ENCODE data around the gene PRR14L.
"Not testable (repeated sequence)": the region's sequence is repeated elsewhere in the genome, so short reads cannot be mapped to it uniquely, and the experiment has no call there.

The PRR14L gene

DNA sequence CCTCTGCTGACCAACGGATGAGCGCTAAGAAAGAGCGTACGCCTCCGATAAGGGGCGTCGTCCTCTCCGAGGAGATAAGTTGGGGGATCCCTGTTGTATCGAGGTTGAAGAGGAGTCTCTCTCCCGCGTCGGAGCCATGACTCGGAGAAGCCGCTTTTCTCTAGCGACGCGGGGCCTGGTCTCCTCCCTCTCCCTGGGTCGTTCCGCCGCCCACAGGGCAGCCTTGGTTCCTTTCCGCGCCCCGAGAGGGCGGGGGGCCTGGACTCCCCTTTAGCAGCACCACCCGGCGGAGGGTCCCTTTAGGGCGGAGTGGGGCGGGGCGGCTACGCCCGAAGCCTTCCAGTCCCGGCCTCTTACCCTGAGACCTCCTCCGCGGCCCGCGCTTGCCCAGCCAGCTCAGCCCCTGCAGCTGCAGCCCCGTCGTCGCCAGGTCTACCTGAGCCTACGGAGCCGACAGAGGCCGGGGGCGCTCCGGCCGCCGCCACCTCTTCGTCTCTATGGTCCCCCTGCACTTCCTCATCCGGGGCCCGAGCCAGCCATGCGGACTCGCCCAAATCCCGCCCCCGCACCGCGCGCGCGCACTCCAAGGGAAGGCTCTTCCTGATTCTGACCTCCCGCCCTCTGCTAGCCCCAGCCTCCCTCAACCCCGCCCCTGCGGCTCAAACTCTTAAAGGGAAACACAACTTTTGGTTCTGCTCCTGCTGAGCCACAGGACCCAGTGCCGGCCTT lies at the start of gene PRR14L:
PRR14L (minus strand) TSS at position 497 of the 729 bp plus-strand sequence. CDS start 11,272 bp downstream, outside the sequence.
- peak; percentile 99 for DNase-seq (ENCODE audit: low read depth)

DNA sequence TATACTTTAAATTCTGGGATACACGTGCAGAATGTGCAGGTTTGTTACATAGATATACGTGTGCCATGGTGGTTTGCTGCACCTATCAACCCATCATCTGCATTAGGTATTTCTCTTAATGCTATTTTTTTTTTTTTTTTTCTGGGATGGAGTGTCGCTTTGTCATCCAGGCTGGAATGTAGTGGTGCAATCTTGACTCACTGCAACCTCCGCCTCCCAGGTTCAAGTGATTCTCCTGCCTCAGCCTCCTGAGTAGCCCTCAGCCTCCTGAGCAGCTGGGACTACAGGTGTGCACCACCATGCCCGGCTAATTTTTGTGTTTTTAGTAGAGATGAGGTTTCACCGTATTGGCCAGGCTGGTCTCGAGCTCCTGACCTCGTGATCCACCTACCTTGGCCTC lies 49.4 kb upstream of the PRR14L start:
- not testable (repeated sequence) for DNase-seq (ENCODE audit: low read depth)

DNA sequence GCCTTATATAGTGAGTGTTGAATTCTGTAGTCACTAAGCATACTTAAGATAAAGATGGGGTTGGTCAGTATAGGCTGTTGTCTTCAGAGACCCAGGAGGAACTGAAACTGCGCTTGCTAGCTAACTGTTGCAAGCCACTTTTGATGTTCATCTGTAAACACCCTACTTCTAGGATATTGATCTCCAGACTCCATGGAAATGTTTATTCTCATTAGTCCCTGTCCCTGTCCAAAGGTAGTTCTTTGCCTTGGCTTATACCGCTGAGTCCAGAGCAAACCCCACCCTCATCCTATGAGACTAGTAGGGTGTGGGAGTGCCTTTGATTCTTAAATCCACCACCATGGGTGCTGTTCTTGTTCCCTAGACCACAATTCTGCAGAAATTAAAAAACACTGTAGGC lies 40.3 kb upstream of the PRR14L start:
- no peak for DNase-seq (ENCODE audit: low read depth)

DNA sequence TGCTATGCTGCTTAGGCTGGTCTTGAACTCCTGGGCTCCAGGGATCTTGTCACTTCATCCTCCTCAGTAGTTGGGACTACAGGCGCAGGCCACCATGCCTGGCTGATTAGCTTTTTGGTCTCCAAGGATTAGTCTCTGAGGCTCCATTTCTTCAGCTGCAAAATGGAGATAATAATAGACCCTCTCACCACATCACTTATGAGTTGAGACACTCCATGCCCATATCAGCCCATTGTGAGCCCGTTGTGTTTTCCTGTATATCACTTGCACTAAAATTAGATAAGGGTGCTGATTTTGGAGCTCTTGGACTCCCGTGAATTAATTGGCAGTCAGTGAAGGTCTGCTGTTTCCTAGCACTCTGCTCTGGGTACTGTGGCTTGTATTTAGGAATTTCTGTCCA lies 39.9 kb upstream of the PRR14L start:
- DNase-seq (ENCODE audit: low read depth) = no peak

DNA sequence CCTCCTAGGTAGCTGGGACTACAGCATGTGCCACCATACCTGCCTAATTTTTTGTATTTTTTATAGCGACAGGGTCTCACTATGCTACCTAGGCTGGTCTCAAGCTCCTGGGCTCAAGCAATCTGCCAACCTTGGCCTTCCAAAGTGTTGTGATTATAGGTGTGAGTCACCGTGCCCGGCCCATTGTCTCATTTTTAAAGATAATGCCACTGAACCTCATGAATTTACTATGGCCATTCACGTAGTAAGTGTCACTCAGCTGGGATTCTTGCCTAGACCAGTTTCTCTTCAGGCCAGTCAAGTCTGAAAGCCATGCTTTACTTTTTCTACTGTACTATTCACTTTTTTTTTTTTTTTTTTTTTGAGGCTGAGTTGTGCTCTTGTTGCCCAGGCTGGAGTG lies 26.3 kb upstream of the PRR14L start:
- no peak for DNase-seq (ENCODE audit: low read depth)

DNA sequence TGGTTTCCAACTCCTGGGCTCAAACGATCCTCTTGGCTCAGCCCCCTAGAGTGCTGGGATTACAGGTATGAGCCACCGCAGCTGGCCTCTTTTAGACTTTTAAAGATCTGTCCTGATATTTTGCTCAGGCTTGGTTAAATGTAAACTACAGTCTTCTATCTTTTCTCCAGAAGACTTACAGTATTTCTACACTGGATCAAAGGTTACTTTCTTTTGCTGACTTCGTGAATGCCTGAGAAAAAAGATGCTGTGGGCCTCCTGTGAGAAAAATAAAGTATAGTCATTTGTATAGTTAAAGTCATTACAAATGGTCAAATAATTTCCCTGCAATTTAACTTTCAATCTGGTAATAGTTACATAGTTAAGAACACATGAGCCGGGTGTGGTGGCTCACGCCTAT lies 23.5 kb upstream of the PRR14L start:
- DNase-seq (ENCODE audit: low read depth) = no peak

DNA sequence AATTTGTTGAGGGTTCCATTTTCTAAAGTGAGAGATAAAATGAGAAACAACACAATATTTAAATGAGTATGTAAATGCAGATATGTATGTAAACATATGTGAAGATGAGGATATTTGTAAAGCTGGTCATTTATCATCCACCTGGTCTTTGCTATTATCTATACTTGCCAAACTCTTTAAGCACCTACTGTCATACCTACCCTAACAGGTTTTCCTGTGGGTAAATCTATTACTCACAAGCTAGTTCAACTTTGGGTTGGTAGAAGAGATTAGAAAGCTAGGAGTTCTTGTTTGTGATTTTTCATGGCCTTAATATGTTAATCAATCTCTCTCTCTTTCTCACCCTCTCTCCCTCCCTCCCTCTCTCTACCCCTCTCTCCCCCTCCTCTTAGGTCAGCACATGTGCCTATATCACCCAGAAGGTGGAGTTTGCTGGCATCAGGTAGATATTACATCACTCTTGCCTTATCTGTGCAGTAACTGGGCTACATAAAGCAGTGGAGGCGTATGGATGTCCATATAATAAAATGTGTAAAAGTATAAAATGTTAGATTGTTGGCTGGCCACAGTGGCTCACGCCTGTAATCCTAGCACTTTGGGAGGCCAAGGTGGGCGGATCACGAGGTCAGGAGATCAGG lies 18.6 kb upstream of the PRR14L start:
- DNase-seq (ENCODE audit: low read depth) = no peak

DNA sequence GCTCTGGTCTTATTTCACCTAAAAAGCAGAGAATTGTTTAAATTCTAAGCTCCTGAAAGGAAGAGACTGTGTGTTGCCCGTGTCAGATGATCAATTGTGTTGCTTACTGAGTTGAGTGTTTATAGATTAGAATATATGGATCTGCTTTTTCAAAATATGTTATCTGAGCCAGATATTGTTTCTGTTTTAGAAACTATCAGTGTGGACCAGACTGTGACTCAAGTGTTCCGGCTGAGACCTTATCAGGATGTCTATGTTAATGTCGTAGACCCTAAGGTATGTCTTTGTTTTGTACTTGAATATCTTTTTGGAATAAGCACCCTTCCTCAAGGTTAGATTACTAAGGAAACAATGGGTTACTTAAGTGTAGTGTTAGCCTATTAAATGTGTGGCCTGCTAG lies 14.9 kb upstream of the PRR14L start:
- DNase-seq (ENCODE audit: low read depth) = no peak

DNA sequence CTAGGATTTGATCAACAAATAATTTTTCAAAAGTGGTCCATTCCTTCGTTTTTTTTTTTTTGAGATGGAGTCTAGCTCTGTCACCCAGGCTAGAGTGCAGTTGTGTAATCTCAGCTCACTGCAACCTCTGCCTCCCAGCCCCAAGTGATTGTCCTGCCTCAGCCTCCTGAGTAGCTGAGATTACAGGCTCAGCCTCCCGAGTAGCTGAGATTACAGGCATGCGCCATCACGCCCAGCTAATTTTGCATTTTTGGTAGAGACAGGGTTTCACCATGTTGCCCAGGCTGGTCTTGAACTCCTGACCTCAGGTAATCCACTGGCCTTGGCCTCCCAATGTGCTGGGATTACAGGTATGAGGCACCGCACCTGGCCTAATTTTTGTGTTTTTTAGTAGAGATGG lies 8.9 kb upstream of the PRR14L start:
- not testable (repeated sequence) for DNase-seq (ENCODE audit: low read depth)

DNA sequence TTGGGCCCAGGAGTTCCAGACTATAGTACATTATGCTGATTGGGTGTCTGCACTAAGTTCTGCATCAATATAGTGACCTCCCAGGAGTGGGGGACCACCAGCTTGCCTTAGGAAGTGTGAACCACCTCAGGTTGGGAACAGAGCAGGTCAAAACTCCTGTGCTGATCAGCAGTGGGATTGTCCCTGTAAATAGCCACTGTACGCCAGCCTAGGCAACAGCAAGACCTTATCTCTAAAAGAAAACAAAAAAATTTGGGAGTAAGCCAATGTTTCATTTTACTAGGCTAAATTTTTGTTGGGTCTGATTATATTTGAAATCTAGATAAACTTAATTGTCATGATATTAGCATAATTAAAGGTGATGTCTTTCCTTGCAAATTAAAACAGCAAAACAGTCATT lies 7.3 kb upstream of the PRR14L start:
- no peak for DNase-seq (ENCODE audit: low read depth)

DNA sequence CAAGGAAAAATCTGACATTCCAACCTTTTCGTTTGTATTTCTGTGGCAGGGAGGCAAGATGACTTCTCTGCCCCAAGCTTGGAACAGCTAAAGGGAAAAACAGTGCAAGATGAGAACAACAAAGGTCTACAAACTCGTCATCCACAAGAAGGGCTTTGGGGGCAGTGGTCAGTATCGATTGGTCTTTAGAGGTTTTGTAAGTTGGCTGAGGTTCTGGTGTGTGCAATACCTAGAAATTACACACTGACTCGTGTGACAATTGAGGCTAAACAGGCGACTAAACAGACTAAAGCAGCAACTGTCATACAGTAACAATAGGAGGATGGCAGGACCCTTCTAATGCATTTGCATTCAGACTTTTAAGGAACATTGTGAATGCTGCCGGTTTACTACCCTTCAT lies 4.9 kb upstream of the PRR14L start:
- no peak for DNase-seq (ENCODE audit: low read depth)

DNA sequence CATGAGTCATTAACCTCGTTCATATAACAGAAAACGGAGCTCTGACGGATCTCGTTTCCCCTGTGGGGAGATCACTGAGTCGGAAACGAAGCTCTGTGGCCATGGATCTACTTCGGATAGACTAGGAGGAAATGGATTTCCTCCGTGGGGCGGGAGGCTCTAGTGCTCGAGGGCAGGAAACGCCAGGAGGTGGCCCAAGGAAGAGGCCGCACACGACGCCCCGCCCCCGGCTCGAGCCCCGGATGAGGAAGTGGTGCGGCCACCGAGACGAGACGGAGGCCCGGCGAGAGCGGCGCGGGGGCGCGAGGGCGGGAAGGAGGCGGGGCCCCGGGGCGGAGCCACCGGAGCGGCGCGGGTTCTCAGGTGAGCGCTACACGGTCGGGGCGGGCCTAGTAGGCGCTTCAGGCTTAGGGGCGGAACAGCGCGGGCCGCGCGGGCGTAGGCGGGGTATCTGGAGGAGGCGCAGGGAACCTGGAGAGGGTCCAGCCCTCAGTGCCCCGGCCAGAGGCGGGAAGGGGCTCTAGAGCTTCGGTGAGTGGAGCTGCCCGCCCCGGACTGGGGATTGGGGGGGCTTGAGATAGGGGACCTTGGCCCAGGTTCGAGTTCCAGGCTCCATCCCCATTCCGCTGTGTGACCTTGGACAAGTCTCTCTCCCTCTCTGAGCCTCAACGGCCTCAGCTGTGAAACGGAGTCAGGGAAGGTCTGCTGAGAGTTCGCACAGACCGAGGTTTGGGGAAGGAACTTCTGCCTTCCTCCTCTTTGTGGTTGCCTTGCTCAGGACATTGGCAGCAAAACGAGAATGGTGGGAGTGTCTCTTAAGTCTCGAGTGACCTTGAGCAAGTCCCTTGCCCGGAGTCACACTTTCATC lies 3.9 kb upstream of the PRR14L start, which contains the start of gene DEPDC5:
DEPDC5 (plus strand) TSS at position 386 of the 868 bp plus-strand sequence. CDS start 903 bp downstream, outside the sequence.
- DNase-seq (ENCODE audit: low read depth) = peak; percentile 96

DNA sequence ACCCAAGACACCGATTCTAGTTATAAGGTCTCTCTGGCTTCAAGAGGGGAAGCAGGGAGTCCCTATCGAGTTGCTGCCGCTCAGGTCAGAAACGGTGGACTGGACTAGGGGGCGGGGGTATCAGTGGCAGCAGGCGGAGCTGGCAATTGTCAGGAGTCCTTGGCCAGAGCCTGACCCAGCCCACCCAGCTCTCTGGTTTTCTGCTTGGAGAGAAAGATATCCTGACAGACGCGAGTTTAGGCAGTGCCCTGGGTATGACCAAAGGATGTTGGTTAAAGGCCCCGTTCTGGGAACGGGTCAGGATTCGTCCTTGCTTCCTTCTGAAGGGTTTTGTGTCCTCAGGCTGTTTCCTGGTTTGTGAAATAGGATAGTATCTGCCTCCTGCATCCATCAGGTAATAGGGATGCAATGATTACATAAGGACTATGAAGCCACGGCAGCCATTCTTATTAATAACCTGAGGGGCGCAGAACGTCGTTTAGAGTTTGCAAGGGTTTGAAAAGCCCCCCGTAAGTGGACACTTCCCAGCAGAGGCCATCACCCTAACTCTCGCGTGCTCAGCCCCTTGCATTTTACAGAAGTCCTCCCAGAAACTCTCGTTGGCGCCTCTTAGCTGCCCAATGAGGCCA lies 3.2 kb upstream of the PRR14L start:
- no peak for DNase-seq (ENCODE audit: low read depth)

DNA sequence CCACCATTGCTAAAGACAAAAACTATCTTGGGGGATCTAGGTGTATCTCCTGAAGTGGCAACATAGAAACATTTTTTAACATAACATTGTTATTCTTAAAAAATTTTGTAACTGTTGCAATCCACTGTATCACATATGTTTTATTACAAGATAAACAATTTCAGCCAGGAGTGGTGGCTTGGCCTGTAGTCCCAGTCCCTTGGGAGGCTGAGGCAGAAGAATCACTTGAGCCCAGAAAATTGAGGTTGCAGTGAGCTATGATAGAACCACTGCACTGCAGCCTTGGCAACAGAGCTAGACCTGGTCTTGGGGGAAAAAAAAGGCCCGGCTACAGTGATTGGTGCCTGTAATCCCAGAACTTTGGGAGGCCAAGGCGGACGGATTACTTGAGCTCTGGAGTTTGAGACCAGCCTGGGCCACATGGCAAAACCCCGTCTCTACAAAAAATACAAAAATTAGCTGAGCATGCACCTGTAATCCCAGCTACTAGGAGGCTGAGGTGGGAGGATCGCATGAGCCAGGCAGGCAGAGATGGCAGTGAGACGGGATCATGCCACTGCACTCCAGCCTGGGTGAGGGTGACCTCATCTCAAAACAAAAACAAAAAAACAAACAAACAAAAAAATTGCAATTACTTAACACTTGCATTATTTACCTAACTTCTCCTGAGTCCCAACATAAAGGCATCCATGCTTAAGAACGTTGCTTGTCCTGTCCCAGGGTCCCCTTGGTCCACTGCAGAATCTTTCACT lies 2.3 kb upstream of the PRR14L start:
- DNase-seq (ENCODE audit: low read depth) = no peak

DNA sequence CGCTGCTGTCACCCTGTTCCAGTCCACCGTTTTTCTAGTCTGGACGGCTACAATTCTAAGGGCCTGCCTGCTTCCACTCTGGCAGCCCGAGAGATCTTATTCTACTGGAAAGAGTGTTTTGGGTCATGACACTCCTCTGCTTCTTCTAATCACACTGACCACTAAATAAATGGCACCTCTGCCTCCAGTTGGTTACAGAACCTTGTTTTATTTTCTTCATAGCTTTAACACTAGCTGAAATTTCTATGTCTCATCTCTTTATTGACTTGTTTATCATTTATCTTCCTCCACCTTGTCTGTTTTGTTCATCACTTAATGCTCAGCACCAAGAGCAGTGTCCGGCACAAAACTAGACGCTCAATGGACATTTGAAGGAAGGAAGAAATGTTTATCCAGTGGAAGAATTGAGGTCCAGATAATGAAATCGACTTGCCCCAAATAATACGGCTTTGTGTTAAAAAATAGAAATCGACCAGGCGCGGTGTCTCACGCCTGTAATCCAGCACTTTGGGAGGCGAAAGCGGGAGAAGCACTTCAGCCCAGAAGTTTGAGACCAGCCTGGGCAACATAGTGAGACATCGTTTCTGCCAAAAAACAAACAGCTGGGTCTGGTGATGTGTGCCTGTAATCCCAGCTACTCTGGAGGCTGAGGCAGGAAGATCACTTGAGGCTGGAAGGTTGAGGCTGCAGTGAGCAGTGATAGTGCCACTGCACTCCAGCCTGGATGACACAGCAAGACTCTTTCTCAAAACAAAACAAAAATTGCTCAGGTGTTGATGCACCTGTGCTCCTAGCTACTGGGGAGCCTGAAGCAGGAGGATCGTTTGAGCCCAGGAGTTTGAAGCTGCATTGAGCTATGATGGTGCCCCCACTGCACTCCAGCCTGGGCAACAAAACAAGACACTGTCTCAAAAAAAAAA lies 693 bp upstream of the PRR14L start:
- no peak for DNase-seq (ENCODE audit: low read depth)

DNA sequence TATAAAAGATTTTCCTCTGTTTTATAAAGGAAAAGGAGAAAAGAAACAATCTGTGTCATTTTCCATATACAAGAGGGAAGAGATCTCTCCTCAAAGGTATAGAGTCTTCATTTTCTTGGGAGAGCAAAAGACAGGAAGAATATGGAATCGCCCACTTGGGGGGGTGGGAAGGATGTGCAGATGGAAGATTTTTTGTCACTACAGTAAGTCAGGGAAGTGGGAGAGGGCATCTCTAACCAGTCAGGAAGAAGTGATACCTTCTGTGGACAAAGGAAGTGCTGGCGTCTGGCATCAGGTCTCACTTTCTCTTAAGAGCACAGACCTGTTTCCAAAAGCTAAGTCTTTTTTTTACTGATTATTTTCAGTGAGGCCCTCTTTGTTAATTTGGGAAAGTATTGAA lies 1.4 kb downstream of the PRR14L start:
- no peak for DNase-seq (ENCODE audit: low read depth)

DNA sequence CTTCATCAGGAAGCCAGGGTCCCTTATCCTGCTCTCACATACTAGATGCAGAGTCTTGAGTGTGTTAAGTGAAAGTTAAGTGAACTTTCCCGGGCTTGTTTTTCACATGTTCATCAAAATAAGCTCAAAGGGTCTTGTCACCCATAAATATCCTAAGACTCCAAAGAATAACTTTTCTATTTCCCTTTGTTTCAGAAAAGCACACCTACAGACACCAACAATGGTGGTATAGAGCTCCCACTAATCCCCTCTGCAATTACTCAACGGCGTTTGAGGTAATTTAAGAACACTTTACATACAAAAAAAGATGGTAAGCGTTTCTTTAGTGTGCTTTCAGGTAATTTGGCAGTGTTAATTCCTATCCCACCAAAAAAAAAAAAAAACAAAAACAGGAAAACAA lies 2.5 kb downstream of the PRR14L start:
- DNase-seq (ENCODE audit: low read depth) = no peak

DNA sequence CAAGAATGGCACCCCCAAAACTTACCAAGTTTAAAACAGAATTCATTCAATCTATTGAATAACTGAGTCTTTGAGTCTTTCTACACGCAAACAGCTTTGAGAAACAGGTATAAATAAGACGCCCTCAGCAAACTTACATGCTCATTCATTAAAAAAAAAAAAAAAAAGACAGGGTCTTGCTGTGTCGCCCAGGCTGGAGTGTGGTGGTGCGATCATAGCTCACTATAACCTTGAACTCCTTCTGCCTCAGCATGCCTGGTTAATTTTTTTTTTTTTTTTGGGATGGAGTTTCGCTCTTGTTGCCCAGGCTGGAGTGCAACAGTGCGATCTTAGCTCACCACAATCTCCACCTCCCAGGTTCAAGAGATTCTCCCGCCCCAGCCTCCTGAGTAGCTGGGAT lies 6.1 kb downstream of the PRR14L start:
- no peak for DNase-seq (ENCODE audit: low read depth)

DNA sequence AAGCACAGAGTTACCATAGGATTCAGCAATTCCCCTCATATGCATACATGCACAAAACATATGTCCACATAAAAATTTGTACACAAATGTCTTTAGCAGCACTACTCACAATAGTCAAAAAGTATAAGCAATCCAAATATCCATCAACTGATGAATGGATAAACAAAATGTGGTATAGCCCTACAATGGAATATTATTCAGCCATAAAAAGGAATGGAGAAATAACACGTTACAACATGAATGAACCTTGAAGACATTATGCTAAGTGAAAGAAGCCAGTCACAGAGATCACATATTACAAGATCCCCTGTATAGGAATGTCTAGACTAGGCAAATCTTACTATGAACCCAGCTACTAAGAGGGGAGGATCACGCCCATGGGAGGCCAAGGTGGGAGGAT lies 7.2 kb downstream of the PRR14L start:
- DNase-seq (ENCODE audit: low read depth) = no peak

DNA sequence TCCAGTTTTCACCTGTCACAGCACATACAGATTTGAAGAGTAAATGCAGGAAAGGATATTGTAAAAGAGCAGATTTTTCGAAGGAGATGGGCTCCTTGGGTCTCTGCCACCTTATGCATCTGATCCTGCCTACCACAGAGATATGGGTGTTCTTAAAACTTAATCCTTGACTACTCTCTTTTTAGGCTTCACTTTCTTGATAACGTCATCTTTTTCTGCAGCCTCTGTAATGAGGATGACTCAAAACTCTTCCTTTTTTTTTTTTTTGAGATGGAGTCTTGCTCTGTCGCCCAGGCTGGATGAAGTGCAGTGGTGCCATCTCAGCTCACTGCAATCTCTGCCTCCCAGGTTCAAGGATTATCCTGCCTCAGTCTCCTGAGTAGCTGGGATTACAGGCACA lies 7.8 kb downstream of the PRR14L start:
- DNase-seq (ENCODE audit: low read depth) = no peak

All from stimulated activated CD8-positive, alpha-beta memory T cell treated with anti-CD3 and anti-CD28 coated beads, Interleukin-12 subunit alpha, Interleukin-12 subunit beta, amount 100 ng/mL, for 4 hours (primary cell).